ENCODE data around the gene GCC1.
"Not testable (repeated sequence)": the region's sequence is repeated elsewhere in the genome, so short reads cannot be mapped to it uniquely, and the experiment has no call there.

The GCC1 gene

DNA sequence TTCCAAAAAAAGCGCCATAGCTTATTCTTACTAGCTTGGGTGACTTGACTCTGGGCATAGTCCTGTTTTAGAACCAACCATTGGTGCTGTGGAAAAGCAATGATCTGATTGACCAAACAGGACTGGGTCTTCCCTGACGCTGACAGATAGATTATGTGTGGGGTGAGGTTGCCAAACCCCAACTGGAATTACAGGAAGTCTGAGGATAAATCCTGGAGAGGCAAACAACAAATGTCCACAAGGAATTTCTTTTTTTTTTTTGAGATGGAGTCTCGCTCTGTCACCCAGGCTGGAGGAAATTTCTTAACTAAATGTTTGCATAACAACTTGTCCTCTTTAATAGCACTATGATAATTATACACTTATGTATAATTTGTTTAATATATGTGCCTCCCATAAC lies 19.2 kb downstream of the GCC1 start:
- no peak for DNase-seq (ENCODE audit: low read depth)
- no peak overlapping the region for H3K9ac ChIP-seq (ENCODE audit: low read length)
- no peaks in the 10 kb centered on the region for H3K27me3 ChIP-seq (replicated peaks; ENCODE audit: control insufficient read depth, insufficient read depth, low read length)
- H3K4me3 ChIP-seq (ENCODE audit: low read length), result no peak overlapping the region
- H3K36me3 ChIP-seq (ENCODE audit: control insufficient read depth, insufficient read depth, low read length, severe bottlenecking), result no peaks in the 10 kb centered on the region
- H3K9me3 ChIP-seq (ENCODE audit: control insufficient read depth, low read length), result peaks cover 10% of the 10 kb centered on the region
- no peaks in the 10 kb centered on the region for H3K4me1 ChIP-seq (ENCODE audit: control insufficient read depth, insufficient read depth, low read length)

DNA sequence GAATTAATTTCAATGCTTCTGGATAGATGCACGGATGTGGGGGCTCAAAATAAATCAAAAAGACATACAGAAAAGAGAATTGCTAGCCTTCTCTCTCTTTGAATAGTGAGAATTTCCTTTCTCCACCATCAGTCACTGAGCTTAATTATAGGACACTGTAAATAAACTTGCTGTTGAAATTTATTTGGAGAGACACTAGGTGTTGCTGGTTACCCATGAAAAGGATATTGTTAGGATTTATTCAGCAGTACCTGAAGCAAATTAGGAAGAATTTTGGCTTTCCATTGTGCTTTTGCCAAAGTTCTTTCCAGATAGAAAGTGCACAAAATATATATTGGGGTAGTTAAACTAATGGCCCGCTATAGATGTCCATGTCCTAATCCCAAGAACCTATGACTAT lies 27.6 kb downstream of the GCC1 start:
- Histone ChIP-seq H3K36me3 (ENCODE audit: control insufficient read depth, insufficient read depth, low read length, severe bottlenecking) (no peaks in the 10 kb centered on the region), H3K9me3 (ENCODE audit: control insufficient read depth, low read length) (peaks cover under 1% of the 10 kb centered on the region), H3K4me1 (ENCODE audit: control insufficient read depth, insufficient read depth, low read length) (no peaks in the 10 kb centered on the region), H3K27me3 (replicated peaks; ENCODE audit: control insufficient read depth, insufficient read depth, low read length) (no peaks in the 10 kb centered on the region), H3K9ac (ENCODE audit: low read length) (no peak overlapping the region), H3K4me3 (ENCODE audit: low read length) (no peak overlapping the region)
- DNase-seq (ENCODE audit: low read depth), result no peak

DNA sequence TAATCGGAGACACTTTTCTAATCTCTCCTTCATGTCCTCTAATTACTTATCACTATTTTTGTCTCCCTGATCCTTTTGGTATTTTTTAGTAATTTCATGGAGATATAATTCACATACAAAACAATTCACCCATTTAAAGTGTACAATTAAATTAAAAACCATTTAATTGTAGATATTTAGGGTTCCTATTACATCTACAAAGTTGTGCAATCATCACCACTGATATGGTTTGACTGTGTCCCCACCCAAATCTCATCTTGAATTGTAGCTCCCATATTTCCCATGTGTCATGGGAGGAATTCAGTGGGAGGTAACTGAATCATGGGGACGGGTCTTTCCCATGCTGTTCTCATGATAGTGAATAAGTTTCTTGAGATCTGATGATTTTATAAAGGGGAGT lies 29.0 kb downstream of the GCC1 start:
- DNase-seq (ENCODE audit: low read depth), result no peak
- H3K27me3 ChIP-seq (replicated peaks; ENCODE audit: control insufficient read depth, insufficient read depth, low read length), result no peaks in the 10 kb centered on the region
- H3K4me1 ChIP-seq (ENCODE audit: control insufficient read depth, insufficient read depth, low read length), result no peaks in the 10 kb centered on the region
- H3K4me3 ChIP-seq (ENCODE audit: low read length), result no peak overlapping the region
- no peak overlapping the region for H3K9ac ChIP-seq (ENCODE audit: low read length)
- no peaks in the 10 kb centered on the region for H3K9me3 ChIP-seq (ENCODE audit: control insufficient read depth, low read length)
- H3K36me3 ChIP-seq (ENCODE audit: control insufficient read depth, insufficient read depth, low read length, severe bottlenecking), result no peaks in the 10 kb centered on the region

DNA sequence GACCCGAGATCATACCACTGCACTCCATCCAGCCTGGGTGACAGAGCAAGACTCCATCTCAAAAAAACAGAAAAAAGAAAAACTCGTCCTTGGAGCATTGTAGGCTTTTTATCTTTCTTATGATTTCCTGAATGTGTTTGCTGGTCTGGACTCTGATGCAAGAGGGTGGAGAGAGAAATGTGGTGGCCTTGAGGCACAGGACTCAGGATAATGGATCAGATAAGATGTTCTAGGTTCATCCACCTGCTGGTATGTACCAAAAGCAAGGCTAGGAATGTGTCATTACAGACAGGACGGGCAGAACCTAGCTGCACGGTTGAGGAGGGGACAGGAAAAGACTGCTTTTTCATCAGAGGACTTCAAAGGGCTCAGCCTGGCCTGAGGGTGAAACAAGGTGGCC lies 33.5 kb downstream of the GCC1 start:
- Histone ChIP-seq H3K27me3 (replicated peaks; ENCODE audit: control insufficient read depth, insufficient read depth, low read length) (no peaks in the 10 kb centered on the region), H3K36me3 (ENCODE audit: control insufficient read depth, insufficient read depth, low read length, severe bottlenecking) (no peaks in the 10 kb centered on the region), H3K9ac (ENCODE audit: low read length) (no peak overlapping the region), H3K4me3 (ENCODE audit: low read length) (no peak overlapping the region), H3K9me3 (ENCODE audit: control insufficient read depth, low read length) (no peaks in the 10 kb centered on the region), H3K4me1 (ENCODE audit: control insufficient read depth, insufficient read depth, low read length) (no peaks in the 10 kb centered on the region)
- no peak for DNase-seq (ENCODE audit: low read depth)

DNA sequence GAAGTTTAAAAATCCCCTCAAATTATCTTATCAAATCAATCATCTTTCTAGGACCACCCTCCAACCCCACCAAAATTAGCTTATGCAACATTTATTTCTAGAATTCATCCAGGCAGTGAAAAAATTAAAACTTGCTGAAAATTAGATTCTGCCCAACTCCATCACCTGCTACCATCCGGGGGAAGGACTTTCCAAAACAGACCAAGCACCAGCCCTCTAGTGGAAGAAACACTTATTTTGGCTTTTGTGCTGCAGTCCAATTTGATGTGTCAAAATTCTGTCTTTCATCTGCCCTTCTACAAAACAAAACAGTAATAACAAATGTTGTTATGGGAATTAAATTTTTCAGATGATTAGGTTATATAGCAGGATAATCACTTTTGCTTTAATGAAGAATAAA lies 35.1 kb downstream of the GCC1 start:
- Histone ChIP-seq H3K36me3 (ENCODE audit: control insufficient read depth, insufficient read depth, low read length, severe bottlenecking) (no peaks in the 10 kb centered on the region), H3K27me3 (replicated peaks; ENCODE audit: control insufficient read depth, insufficient read depth, low read length) (no peaks in the 10 kb centered on the region), H3K4me1 (ENCODE audit: control insufficient read depth, insufficient read depth, low read length) (no peaks in the 10 kb centered on the region), H3K9me3 (ENCODE audit: control insufficient read depth, low read length) (peaks cover 12% of the 10 kb centered on the region), H3K9ac (ENCODE audit: low read length) (no peak overlapping the region), H3K4me3 (ENCODE audit: low read length) (no peak overlapping the region)
- no peak for DNase-seq (ENCODE audit: low read depth)

DNA sequence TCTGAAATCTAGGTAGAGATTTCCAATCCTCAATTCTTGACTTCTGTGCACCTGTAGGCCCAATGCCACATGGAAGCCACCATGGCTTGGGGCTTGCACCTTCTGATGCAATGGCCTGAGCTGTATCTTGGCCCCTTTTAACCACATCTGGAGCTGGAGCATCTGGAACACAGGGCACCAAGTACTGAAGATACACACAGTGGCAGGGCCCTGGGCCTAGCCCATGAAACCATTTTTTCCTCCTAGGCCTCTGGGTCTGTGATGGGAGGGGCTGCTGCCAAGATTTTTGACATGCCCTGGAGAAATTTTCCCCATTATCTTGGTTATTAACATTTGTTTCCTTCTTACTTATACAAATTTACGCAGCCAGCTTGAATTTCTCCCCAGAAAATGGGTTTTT lies 39.1 kb downstream of the GCC1 start:
- Histone ChIP-seq H3K4me1 (ENCODE audit: control insufficient read depth, insufficient read depth, low read length) (no peaks in the 10 kb centered on the region), H3K9me3 (ENCODE audit: control insufficient read depth, low read length) (peaks cover 12% of the 10 kb centered on the region), H3K27me3 (replicated peaks; ENCODE audit: control insufficient read depth, insufficient read depth, low read length) (peaks cover 3% of the 10 kb centered on the region), H3K4me3 (ENCODE audit: low read length) (no peak overlapping the region), H3K9ac (ENCODE audit: low read length) (no peak overlapping the region), H3K36me3 (ENCODE audit: control insufficient read depth, insufficient read depth, low read length, severe bottlenecking) (no peaks in the 10 kb centered on the region)
- no peak for DNase-seq (ENCODE audit: low read depth)

DNA sequence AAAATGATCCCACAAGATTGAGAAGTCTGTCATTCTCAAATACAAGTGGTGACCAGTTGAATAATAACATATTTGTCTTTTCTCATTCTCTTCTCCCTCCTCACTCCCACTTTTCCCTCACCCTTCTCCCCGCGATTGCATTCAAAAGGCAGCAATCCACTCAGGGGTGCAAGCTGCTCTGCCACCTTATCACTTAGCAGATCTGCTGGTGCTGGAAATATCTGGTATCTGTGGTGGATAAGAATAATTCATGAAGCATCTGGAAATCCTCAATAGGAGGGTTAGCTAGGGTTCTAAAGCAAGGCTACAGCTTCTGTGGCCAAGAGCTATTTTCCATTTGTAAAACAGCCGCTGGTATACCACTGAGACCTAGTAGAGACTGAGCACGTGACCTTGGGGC lies 43.8 kb downstream of the GCC1 start:
- H3K4me3 ChIP-seq (ENCODE audit: low read length), result no peak overlapping the region

DNA sequence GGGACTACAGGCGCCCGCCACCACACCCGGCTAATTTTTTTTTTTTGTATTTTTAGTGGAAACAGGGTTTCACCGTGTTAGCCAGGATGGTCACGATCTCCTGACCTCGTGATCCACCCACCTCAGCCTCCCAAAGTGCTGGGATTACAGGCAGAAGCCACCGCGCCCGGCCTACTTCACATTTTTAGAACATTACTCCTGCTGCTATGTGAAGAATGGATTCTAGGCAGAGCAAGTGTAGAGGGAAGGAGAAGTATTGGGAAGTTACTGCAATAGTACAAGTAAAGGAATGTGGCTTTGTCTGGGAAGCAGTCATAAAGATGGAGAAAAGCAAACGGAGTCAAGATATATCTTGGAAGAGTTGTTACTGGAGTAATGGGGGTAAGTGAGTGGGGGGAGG lies 44.9 kb downstream of the GCC1 start:
- H3K4me1 ChIP-seq (ENCODE audit: control insufficient read depth, insufficient read depth, low read length); H3K9ac ChIP-seq (ENCODE audit: low read length); H3K9me3 ChIP-seq (ENCODE audit: control insufficient read depth, low read length); H3K4me3 ChIP-seq (ENCODE audit: low read length); H3K36me3 ChIP-seq (ENCODE audit: control insufficient read depth, insufficient read depth, low read length, severe bottlenecking); DNase-seq (ENCODE audit: low read depth): not testable (repeated sequence)
- peaks cover 40% of the 10 kb centered on the region for H3K27me3 ChIP-seq (replicated peaks; ENCODE audit: control insufficient read depth, insufficient read depth, low read length)

More for the DNA sequence above, 43.8 kb downstream of the GCC1 start:
- Histone ChIP-seq H3K9me3 (ENCODE audit: control insufficient read depth, low read length) (peaks cover 11% of the 10 kb centered on the region), H3K9ac (ENCODE audit: low read length) (no peak overlapping the region), H3K27me3 (replicated peaks; ENCODE audit: control insufficient read depth, insufficient read depth, low read length) (peaks cover 29% of the 10 kb centered on the region), H3K4me1 (ENCODE audit: control insufficient read depth, insufficient read depth, low read length) (no peaks in the 10 kb centered on the region), H3K36me3 (ENCODE audit: control insufficient read depth, insufficient read depth, low read length, severe bottlenecking) (no peaks in the 10 kb centered on the region)
- DNase-seq (ENCODE audit: low read depth), result no peak

DNA sequence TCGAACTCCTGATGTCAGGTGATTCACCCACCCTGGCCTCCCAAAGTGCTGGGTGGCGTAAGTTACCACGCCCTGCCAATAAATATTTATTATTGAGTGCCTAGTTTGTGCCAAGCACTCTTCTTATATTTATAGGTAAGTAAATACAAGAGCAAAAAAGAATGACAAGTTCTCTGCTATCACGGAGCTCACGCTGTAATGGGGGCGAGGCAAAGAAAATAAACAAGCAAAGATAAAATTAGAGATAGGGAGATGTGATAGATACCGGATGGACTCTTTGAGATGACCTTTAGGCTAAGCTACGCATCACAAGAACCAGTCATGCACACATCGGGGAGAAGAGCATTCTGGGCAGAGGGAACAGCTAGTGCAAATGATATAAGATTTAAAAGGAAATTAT lies 46.3 kb downstream of the GCC1 start:
- DNase-seq (ENCODE audit: low read depth), result no peak
- Histone ChIP-seq H3K4me3 (ENCODE audit: low read length) (no peak overlapping the region), H3K27me3 (replicated peaks; ENCODE audit: control insufficient read depth, insufficient read depth, low read length) (peaks cover 45% of the 10 kb centered on the region), H3K9me3 (ENCODE audit: control insufficient read depth, low read length) (no peaks in the 10 kb centered on the region), H3K9ac (ENCODE audit: low read length) (no peak overlapping the region), H3K36me3 (ENCODE audit: control insufficient read depth, insufficient read depth, low read length, severe bottlenecking) (no peaks in the 10 kb centered on the region), H3K4me1 (ENCODE audit: control insufficient read depth, insufficient read depth, low read length) (no peaks in the 10 kb centered on the region)

DNA sequence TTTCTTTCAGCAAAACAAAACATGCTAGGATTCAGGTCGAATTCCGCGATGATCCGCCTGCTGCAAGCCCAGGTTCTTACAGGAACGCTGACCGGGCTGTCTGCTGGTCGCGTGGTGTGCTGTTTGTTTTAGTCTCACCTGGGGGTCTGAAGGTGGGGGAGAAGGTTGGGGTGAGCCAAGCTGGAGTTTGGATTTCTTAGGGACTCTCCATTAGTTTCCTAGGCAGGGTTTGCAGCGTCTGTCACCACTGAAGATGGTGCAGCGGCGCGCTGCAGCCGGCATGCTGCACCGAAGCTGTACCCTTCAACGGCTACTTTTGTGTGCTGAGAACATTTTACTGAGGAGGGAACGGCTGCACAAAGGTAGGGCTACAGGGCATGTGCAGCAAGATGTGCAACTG lies 48.7 kb downstream of the GCC1 start:
- H3K4me1 ChIP-seq (ENCODE audit: control insufficient read depth, insufficient read depth, low read length), result no peaks in the 10 kb centered on the region
- H3K9ac ChIP-seq (ENCODE audit: low read length), result no peak overlapping the region
- no peaks in the 10 kb centered on the region for H3K9me3 ChIP-seq (ENCODE audit: control insufficient read depth, low read length)
- peak; percentile 9 for DNase-seq (ENCODE audit: low read depth)
- H3K27me3 ChIP-seq (replicated peaks; ENCODE audit: control insufficient read depth, insufficient read depth, low read length), result peaks cover 49% of the 10 kb centered on the region
- no peaks in the 10 kb centered on the region for H3K36me3 ChIP-seq (ENCODE audit: control insufficient read depth, insufficient read depth, low read length, severe bottlenecking)
- peak overlapping the region; percentile 62 for H3K4me3 ChIP-seq (ENCODE audit: low read length)

DNA sequence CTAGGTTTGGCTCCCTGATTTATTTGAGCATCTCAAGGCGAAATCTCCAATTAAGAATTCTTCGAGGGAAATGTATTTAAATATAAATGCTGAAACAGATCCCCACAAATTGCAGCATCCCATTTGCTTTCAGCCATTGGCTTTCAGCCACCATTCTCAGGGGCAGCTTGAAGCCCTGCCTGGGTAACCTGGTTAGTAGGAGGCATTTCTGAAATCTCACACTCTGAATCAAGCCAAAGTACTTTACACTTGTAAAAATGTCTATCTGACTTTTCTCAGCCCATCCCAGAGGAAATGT lies 49.1 kb downstream of the GCC1 start:
- H3K4me1 ChIP-seq (ENCODE audit: control insufficient read depth, insufficient read depth, low read length), result no peaks in the 10 kb centered on the region
- H3K9me3 ChIP-seq (ENCODE audit: control insufficient read depth, low read length), result no peaks in the 10 kb centered on the region
- H3K9ac ChIP-seq (ENCODE audit: low read length), result no peak overlapping the region
- no peak for DNase-seq (ENCODE audit: low read depth)
- H3K4me3 ChIP-seq (ENCODE audit: low read length), result peak overlapping the region; percentile 62
- H3K36me3 ChIP-seq (ENCODE audit: control insufficient read depth, insufficient read depth, low read length, severe bottlenecking), result no peaks in the 10 kb centered on the region
- peaks cover 49% of the 10 kb centered on the region for H3K27me3 ChIP-seq (replicated peaks; ENCODE audit: control insufficient read depth, insufficient read depth, low read length)

DNA sequence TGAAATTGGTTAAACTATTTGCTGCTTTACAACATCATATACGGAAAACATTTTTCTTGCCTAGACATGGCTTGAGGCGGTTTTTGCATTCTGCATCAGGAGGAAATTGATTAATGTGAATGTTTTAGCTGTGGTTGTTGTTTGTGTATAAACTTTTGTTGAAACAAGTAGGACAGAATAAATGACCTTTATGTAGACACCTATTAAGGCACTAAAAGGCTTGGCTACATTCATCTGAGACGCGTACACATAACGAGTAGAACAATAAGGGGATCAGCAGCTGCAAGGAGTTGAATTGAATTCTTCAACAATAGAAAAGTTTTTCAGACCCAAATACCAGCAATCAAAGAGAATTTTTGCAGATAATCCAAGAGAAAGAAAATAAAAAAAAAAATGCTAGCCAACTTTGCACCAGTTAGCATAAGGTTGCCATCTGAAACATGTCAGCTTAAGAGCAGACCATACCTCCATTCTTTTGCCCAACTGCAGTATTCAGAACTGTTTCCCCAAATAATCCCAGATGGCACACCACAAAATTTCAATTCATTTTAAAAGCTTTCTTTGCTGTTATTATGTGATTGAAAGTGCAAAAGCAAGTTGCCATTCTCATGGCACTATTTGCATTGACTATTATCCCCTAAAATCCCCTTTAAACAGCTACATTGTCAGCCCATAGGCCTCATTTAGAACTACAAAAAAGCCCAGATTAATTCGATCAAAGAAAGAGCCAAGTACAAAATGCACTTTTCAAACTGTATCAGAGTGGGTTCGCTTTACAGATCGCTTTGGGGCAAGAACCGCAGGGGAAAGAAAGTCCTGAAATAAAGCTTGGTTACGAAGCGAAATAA lies 49.6 kb downstream of the GCC1 start:
- no peak for DNase-seq (ENCODE audit: low read depth)
- peaks cover 49% of the 10 kb centered on the region for H3K27me3 ChIP-seq (replicated peaks; ENCODE audit: control insufficient read depth, insufficient read depth, low read length)
- no peak overlapping the region for H3K4me3 ChIP-seq (ENCODE audit: low read length)
- no peaks in the 10 kb centered on the region for H3K4me1 ChIP-seq (ENCODE audit: control insufficient read depth, insufficient read depth, low read length)
- H3K9ac ChIP-seq (ENCODE audit: low read length), result no peak overlapping the region
- no peaks in the 10 kb centered on the region for H3K36me3 ChIP-seq (ENCODE audit: control insufficient read depth, insufficient read depth, low read length, severe bottlenecking)
- no peaks in the 10 kb centered on the region for H3K9me3 ChIP-seq (ENCODE audit: control insufficient read depth, low read length)
